Mucosa of stomach (tissue), 1 donor: ENCODE measurements around the gene CDC14A.
A peak's percentile ranks its signal among the peaks of the same experiment; 100 is the strongest.

Experiments used
- H3K27me3 ChIP-seq: one replicate; pipeline ENCODE4 v1.7.0; 2013; ENCODE audit warnings: mild to moderate bottlenecking, low read length; ENCODE audit not compliant: control insufficient read depth, insufficient read depth
- H3K36me3 ChIP-seq: one replicate; pipeline ENCODE4 v1.7.0; 2013; ENCODE audit warnings: low read length; ENCODE audit not compliant: control insufficient read depth, insufficient read depth
- H3K4me1 ChIP-seq: one replicate; pipeline ENCODE4 v1.7.0; 2013; ENCODE audit warnings: mild to moderate bottlenecking, low read length; ENCODE audit not compliant: control insufficient read depth, insufficient read depth
- H3K4me3 ChIP-seq: one replicate; pipeline ENCODE4 v1.7.0; 2013; ENCODE audit warnings: low read length
- H3K9ac ChIP-seq: one replicate; pipeline ENCODE4 v1.7.0; 2013; ENCODE audit warnings: mild to moderate bottlenecking, low read length, moderate library complexity
- H3K9me3 ChIP-seq: one replicate; pipeline ENCODE4 v1.7.0; 2013; ENCODE audit warnings: mild to moderate bottlenecking, low read length, moderate library complexity; ENCODE audit not compliant: control insufficient read depth
- donor health status: Pancreatic carcinoma.

Gene CDC14A

GRCh38 chr1:100342348-100342747 is 10.0 kb upstream of the CDC14A start:
- Histone ChIP-seq H3K36me3 (no peaks in the 10 kb centered on the region), H3K4me1 (no peaks in the 10 kb centered on the region), H3K9me3 (no peaks in the 10 kb centered on the region), H3K27me3 (no peaks in the 10 kb centered on the region), H3K4me3 (no peak overlapping the region), H3K9ac (no peak overlapping the region)

- no peaks in the 10 kb centered on the region for H3K27me3 ChIP-seq
- H3K4me1 ChIP-seq: peaks cover under 1% of the 10 kb centered on the region
- H3K9me3 ChIP-seq: no peaks in the 10 kb centered on the region
- H3K9ac ChIP-seq: no peak overlapping the region
- H3K4me3 ChIP-seq: no peak overlapping the region
- no peaks in the 10 kb centered on the region for H3K36me3 ChIP-seq
Observed at GRCh38 chr1:100343897-100344296, 8.4 kb upstream of the CDC14A start.

GRCh38 chr1:100344774-100345173 is 7.5 kb upstream of the CDC14A start:
- Histone ChIP-seq H3K36me3 (no peaks in the 10 kb centered on the region), H3K4me3 (no peak overlapping the region), H3K9me3 (no peaks in the 10 kb centered on the region), H3K27me3 (no peaks in the 10 kb centered on the region), H3K9ac (no peak overlapping the region), H3K4me1 (peaks cover 4% of the 10 kb centered on the region)

GRCh38 chr1:100346387-100346786 is 5.9 kb upstream of the CDC14A start:
- Histone ChIP-seq H3K9me3 (no peaks in the 10 kb centered on the region), H3K4me3 (no peak overlapping the region), H3K27me3 (no peaks in the 10 kb centered on the region), H3K36me3 (no peaks in the 10 kb centered on the region), H3K4me1 (peaks cover 9% of the 10 kb centered on the region), H3K9ac (no peak overlapping the region)

GRCh38 chr1:100347009-100347966 is 5.0 kb upstream of the CDC14A start:
- H3K9ac ChIP-seq: no peak overlapping the region
- H3K9me3 ChIP-seq: no peaks in the 10 kb centered on the region
- H3K4me1 ChIP-seq: peaks cover 9% of the 10 kb centered on the region
- H3K36me3 ChIP-seq: no peaks in the 10 kb centered on the region
- no peaks in the 10 kb centered on the region for H3K27me3 ChIP-seq
- H3K4me3 ChIP-seq: no peak overlapping the region

- H3K36me3 ChIP-seq: no peaks in the 10 kb centered on the region
- no peaks in the 10 kb centered on the region for H3K27me3 ChIP-seq
- no peaks in the 10 kb centered on the region for H3K9me3 ChIP-seq
- no peak overlapping the region for H3K4me3 ChIP-seq
- no peak overlapping the region for H3K9ac ChIP-seq
- H3K4me1 ChIP-seq: peaks cover 9% of the 10 kb centered on the region
Observed at GRCh38 chr1:100348549-100349144, 3.7 kb upstream of the CDC14A start.

GRCh38 chr1:100349246-100349645 is 3.1 kb upstream of the CDC14A start:
- no peaks in the 10 kb centered on the region for H3K9me3 ChIP-seq
- H3K4me3 ChIP-seq: no peak overlapping the region
- H3K9ac ChIP-seq: no peak overlapping the region
- H3K36me3 ChIP-seq: no peaks in the 10 kb centered on the region
- peaks cover 9% of the 10 kb centered on the region for H3K4me1 ChIP-seq
- no peaks in the 10 kb centered on the region for H3K27me3 ChIP-seq

- Histone ChIP-seq H3K36me3 (no peaks in the 10 kb centered on the region), H3K9me3 (no peaks in the 10 kb centered on the region), H3K9ac (peak overlapping the region; percentile 93), H3K4me1 (peaks cover 17% of the 10 kb centered on the region), H3K4me3 (peak overlapping the region; percentile 83), H3K27me3 (no peaks in the 10 kb centered on the region)
Observed at GRCh38 chr1:100350787-100351094, 1.6 kb upstream of the CDC14A start.

GRCh38 chr1:100351095-100351887 is 1.0 kb upstream of the CDC14A start:
- no peaks in the 10 kb centered on the region for H3K36me3 ChIP-seq
- peak overlapping the region; percentile 93 for H3K9ac ChIP-seq
- H3K4me1 ChIP-seq: peaks cover 17% of the 10 kb centered on the region
- H3K27me3 ChIP-seq: no peaks in the 10 kb centered on the region
- no peaks in the 10 kb centered on the region for H3K9me3 ChIP-seq
- peak overlapping the region; percentile 83 for H3K4me3 ChIP-seq

- H3K4me3 ChIP-seq: peak overlapping the region; percentile 83
- H3K27me3 ChIP-seq: no peaks in the 10 kb centered on the region
- peak overlapping the region; percentile 93 for H3K9ac ChIP-seq
- H3K9me3 ChIP-seq: no peaks in the 10 kb centered on the region
- no peaks in the 10 kb centered on the region for H3K36me3 ChIP-seq
- peaks cover 29% of the 10 kb centered on the region for H3K4me1 ChIP-seq
Observed at GRCh38 chr1:100353071-100353801, 930 bp downstream of the CDC14A start.

- Histone ChIP-seq H3K9ac (no peak overlapping the region), H3K36me3 (no peaks in the 10 kb centered on the region), H3K4me3 (peak overlapping the region; percentile 83), H3K9me3 (no peaks in the 10 kb centered on the region), H3K27me3 (no peaks in the 10 kb centered on the region), H3K4me1 (peaks cover 31% of the 10 kb centered on the region)
Observed at GRCh38 chr1:100353988-100354387, 1.7 kb downstream of the CDC14A start.
